Activated B cell treated with CpG ODN at 0.5 μM for 24 hours (primary cell): ENCODE measurements around the gene PRKAG2. TPM values are rescaled to one million over a fixed set of nuclear protein-coding genes. Genes with fewer than 3 reads are reported as not detected.

Experiments
- ATAC-seq: fragments of 200-7000 bp; cut with Tn5 transposase; one replicate; pipeline ENCODE4 v1.10.0; 2021; ENCODE audit warnings: low read depth, mild to moderate bottlenecking, moderate library complexity
- CTCF ChIA-PET: fragments of 350-600 bp; sonication (Branson Sonifier 250); formaldehyde crosslinking; loops from one replicate; lab custom pipeline; 2021; ENCODE audit warnings: antibody characterized with exemption; lab: Charles Lee
- POLR2A ChIA-PET: fragments of 350-600 bp; sonication (Branson Sonifier 250); formaldehyde crosslinking; loops from one replicate; lab custom pipeline; 2021; ENCODE audit warnings: antibody characterized with exemption; lab: Charles Lee
- DNase-seq: peaks from one replicate; pipeline ENCODE4 v3.0.0; 2022
- H3K27ac Mint-ChIP-seq: one replicate; pipeline ENCODE4 v1.8.0; 2020; ENCODE audit warnings: mixed read lengths
- H3K27me3 Mint-ChIP-seq: one replicate; pipeline ENCODE4 v1.8.0; 2021; ENCODE audit warnings: mixed read lengths
- H3K36me3 Mint-ChIP-seq: one replicate; pipeline ENCODE4 v1.8.0; 2021; ENCODE audit warnings: low read depth, mixed read lengths
- H3K4me1 Mint-ChIP-seq: one replicate; pipeline ENCODE4 v1.8.0; 2021; ENCODE audit warnings: mixed read lengths
- H3K4me3 Mint-ChIP-seq: one replicate; pipeline ENCODE4 v1.8.0; 2020; ENCODE audit warnings: mild to moderate bottlenecking, mixed read lengths
- H3K9me3 Mint-ChIP-seq: one replicate; pipeline ENCODE4 v1.8.0; 2020; ENCODE audit warnings: mixed read lengths
- CTCF ChIP-seq: fragments of 200-600 bp; IDR thresholded peaks from one replicate; pipeline ENCODE4 v1.8.0; 2022; ENCODE audit warnings: antibody characterized with exemption, mild to moderate bottlenecking
- intact Hi-C: fragments of 100-400 bp; cut with micrococcal nuclease; formaldehyde crosslinking; loops from one replicate; pipeline ENCODE4 v1.15.1; 2024
- total RNA-seq: library from RNA; stranded (reverse); gene quantifications from 2 replicates; pipeline ENCODE4 v1.2.3, GENCODE V29; 2022

Gene PRKAG2
- total RNA-seq, 1 donor from 2014 or later: 19.7 TPM

- POLR2A ChIA-PET: no interaction called here
- no peak overlapping the region for H3K4me3 Mint-ChIP-seq
- intact Hi-C loops: no loop called here
- CTCF ChIA-PET: interaction anchor here (1.3 kb wide), 1 partner anchor 16 kb away, joined by 3 read pairs; no protein-coding TSS in a partner anchor
- no peak for TF ChIP-seq CTCF
- no peak overlapping the region for H3K27ac Mint-ChIP-seq
- no peak for ATAC-seq
- DNase-seq: no peak
- H3K36me3 Mint-ChIP-seq: peaks cover 61% of the 10 kb centered on the region
- no peaks in the 10 kb centered on the region for H3K4me1 Mint-ChIP-seq
- no peaks in the 10 kb centered on the region for H3K9me3 Mint-ChIP-seq
- H3K27me3 Mint-ChIP-seq: no peaks in the 10 kb centered on the region
Measured at GRCh38 chr7:151775547-151776443, 101.1 kb downstream of the PRKAG2 start.

GRCh38 chr7:151774951-151775350 lies 102.0 kb downstream of the PRKAG2 start:
- Mint-ChIP-seq H3K4me1 (no peaks in the 10 kb centered on the region), H3K4me3 (no peak overlapping the region), H3K9me3 (no peaks in the 10 kb centered on the region), H3K27ac (no peak overlapping the region), H3K36me3 (peaks cover 52% of the 10 kb centered on the region), H3K27me3 (no peaks in the 10 kb centered on the region)
- ChIA-PET POLR2A (no interaction called here), CTCF (no interaction called here)
- no peak for ATAC-seq
- intact Hi-C loops: no loop called here
- no peak for TF ChIP-seq CTCF
- DNase-seq: no peak

- no peaks in the 10 kb centered on the region for H3K9me3 Mint-ChIP-seq
- H3K36me3 Mint-ChIP-seq: peaks cover 50% of the 10 kb centered on the region
- POLR2A ChIA-PET: no interaction called here
- TF ChIP-seq CTCF: no peak
- CTCF ChIA-PET: no interaction called here
- H3K4me3 Mint-ChIP-seq: no peak overlapping the region
- ATAC-seq (no peak), DNase-seq (no peak)
- peaks cover 4% of the 10 kb centered on the region for H3K4me1 Mint-ChIP-seq
- H3K27me3 Mint-ChIP-seq: no peaks in the 10 kb centered on the region
- intact Hi-C loops: no loop called here
- no peak overlapping the region for H3K27ac Mint-ChIP-seq
Measured at GRCh38 chr7:151773797-151774196, 103.1 kb downstream of the PRKAG2 start.

GRCh38 chr7:151770232-151770631 lies 106.7 kb downstream of the PRKAG2 start:
- ATAC-seq (no peak), DNase-seq (no peak)
- peaks cover 4% of the 10 kb centered on the region for H3K4me1 Mint-ChIP-seq
- CTCF ChIA-PET: interaction anchor here (2.3 kb wide), 1 partner anchor 13 kb away, joined by 7 read pairs; no protein-coding TSS in a partner anchor
- POLR2A ChIA-PET: no interaction called here
- no peak overlapping the region for H3K27ac Mint-ChIP-seq
- peaks cover 55% of the 10 kb centered on the region for H3K36me3 Mint-ChIP-seq
- H3K27me3 Mint-ChIP-seq: no peaks in the 10 kb centered on the region
- TF ChIP-seq CTCF: no peak
- H3K9me3 Mint-ChIP-seq: no peaks in the 10 kb centered on the region
- intact Hi-C loops: no loop called here
- no peak overlapping the region for H3K4me3 Mint-ChIP-seq

GRCh38 chr7:151769188-151769821 lies 107.6 kb downstream of the PRKAG2 start:
- Mint-ChIP-seq H3K27me3 (no peaks in the 10 kb centered on the region), H3K9me3 (peaks cover 2% of the 10 kb centered on the region), H3K36me3 (peaks cover 51% of the 10 kb centered on the region), H3K27ac (no peak overlapping the region), H3K4me3 (no peak overlapping the region), H3K4me1 (peaks cover 4% of the 10 kb centered on the region)
- CTCF ChIA-PET: interaction anchor here (2.3 kb wide), 1 partner anchor 14 kb away, joined by 7 read pairs; no protein-coding TSS in a partner anchor
- intact Hi-C loops: no loop called here
- ATAC-seq (no peak), DNase-seq (no peak)
- POLR2A ChIA-PET: no interaction called here
- no peak for TF ChIP-seq CTCF
